Left renal cortex interstitium (tissue), 4 donors: ENCODE measurements around the gene SNAPC4. TPM values are rescaled to one million over a fixed set of nuclear protein-coding genes. Genes with fewer than 3 reads are reported as not detected.

ENCODE experiments used
- DNase-seq, 4 donors: peaks; one replicate each; pipeline ENCODE4 v3.0.0-alpha.2; 2013; ENCODE audit warnings: low read depth in 4 of 4, low spot score in 2 of 4, missing footprints in 1 of 4
- polyA plus RNA-seq, 4 donors: library from polyadenylated mRNA; unstranded; fragments of 120-200 nt; gene quantifications; one replicate each; pipeline ENCODE4 v1.2.1, GENCODE V29; 2013; ENCODE audit not compliant: insufficient read length in 4 of 4

SNAPC4 gene
- polyA plus RNA-seq, 4 donors: 10.8 to 15.8 (median 13.2) TPM

GRCh38 chr9:136395020-136395340 is 5.0 kb downstream of the SNAPC4 start:
- no peak for DNase-seq

GRCh38 chr9:136394312-136395019 is 5.5 kb downstream of the SNAPC4 start:
- no peak for DNase-seq

GRCh38 chr9:136393531-136393930 is 6.4 kb downstream of the SNAPC4 start:
- no peak for DNase-seq

- no peak for DNase-seq
Measured at GRCh38 chr9:136392538-136393449, 7.2 kb downstream of the SNAPC4 start.

- DNase-seq: no peak
Measured at GRCh38 chr9:136391737-136392537, 8.0 kb downstream of the SNAPC4 start.

GRCh38 chr9:136389396-136389795 is 10.6 kb downstream of the SNAPC4 start:
- no peak for DNase-seq

GRCh38 chr9:136387217-136387616 is 12.8 kb downstream of the SNAPC4 start:
- no peak for DNase-seq

- DNase-seq: no peak
Measured at GRCh38 chr9:136386018-136386417, 14.0 kb downstream of the SNAPC4 start.

- DNase-seq: no peak
Measured at GRCh38 chr9:136385015-136385414, 15.0 kb downstream of the SNAPC4 start.

- DNase-seq: no peak
Measured at GRCh38 chr9:136383436-136383835, 16.5 kb downstream of the SNAPC4 start.

GRCh38 chr9:136381966-136382513 is 17.9 kb downstream of the SNAPC4 start:
- DNase-seq: no peak

GRCh38 chr9:136381311-136381710 is 18.7 kb downstream of the SNAPC4 start:
- no peak for DNase-seq

- DNase-seq: no peak
Measured at GRCh38 chr9:136380381-136380780, 19.6 kb downstream of the SNAPC4 start.

GRCh38 chr9:136379891-136380290 is 20.1 kb downstream of the SNAPC4 start:
- DNase-seq: no peak

GRCh38 chr9:136379401-136379800 is 20.6 kb downstream of the SNAPC4 start:
- DNase-seq: no peak

GRCh38 chr9:136379003-136379287 is 21.0 kb downstream of the SNAPC4 start:
- DNase-seq: no peak

- DNase-seq: no peak
Measured at GRCh38 chr9:136378170-136379002, 21.6 kb downstream of the SNAPC4 start.

GRCh38 chr9:136377341-136378169 is 22.4 kb downstream of the SNAPC4 start:
- no peak for DNase-seq

- no peak for DNase-seq
Measured at GRCh38 chr9:136376457-136376856, 23.5 kb downstream of the SNAPC4 start.
